ENCODE data around the gene JPH3.
"Not testable (repeated sequence)": the region's sequence is repeated elsewhere in the genome, so short reads cannot be mapped to it uniquely, and the experiment has no call there.

Gene JPH3

DNA sequence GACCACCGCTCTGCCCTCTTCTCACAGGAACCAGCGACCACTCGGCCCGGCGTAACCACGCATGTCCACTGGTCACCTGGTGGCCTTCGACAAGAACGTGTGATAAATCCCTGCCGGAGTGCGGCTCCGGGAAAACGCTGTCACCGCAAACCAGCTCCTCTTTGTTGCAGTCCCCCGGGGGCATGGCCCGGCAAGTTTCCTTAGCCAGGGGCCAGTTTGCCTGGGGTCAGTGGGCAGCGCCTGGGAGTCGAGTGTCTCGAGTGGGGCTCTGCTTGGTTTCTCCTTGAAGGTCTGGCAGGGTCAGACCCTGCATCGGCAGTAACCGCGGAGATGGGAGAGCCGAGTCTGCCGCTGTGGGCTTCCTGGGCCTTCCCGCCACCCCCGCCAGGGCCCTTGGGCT is 52.5 kb downstream of the JPH3 start:
- no peak for DNase-seq (ENCODE audit: low spot score)

DNA sequence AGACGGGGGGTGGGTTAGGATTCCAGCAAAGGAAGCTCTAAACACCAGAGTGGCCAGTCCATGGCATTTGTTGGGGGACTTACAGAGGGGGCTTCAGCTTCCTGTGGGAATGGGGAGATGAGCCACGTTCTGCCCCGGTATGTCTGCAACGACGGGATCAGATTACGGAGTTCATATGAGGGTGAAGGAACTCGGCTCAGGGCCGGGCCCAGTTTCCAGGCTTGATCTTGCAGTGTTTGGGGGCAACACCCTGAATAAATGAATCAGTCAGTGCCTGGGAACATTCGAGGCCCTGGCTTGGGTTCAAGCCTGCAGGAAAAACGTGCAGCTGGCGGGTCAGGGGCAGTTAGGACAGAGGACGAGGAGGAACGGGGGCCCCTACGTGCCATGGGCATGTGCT is 54.0 kb downstream of the JPH3 start:
- no peak for DNase-seq (ENCODE audit: low spot score)

DNA sequence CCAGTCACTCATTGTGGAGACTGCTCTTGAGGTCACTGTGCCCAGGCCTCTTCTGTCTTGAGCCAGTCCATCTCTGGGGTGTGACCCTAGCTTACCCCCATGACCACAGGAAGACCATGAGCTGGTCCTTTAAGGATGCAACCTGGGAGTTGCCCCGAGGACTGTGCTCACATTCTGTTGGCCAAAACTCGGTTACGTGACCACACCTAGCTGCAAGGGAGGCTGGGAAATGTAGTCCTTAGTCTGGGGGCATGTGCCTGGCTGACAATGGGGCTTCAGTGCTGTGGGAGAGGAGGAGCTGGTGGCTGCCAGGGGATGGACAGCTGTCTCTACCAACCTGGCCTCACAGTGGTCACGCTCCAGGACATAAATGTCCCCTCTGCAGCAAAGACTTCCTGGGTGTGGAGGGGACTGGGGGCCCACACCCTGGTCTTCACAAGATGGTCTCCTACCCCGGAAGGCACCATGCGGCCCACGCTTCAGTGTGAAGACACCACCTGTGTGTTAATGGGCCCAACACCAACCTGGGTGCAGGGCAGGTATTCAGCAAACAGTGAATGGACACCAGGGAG is 55.4 kb downstream of the JPH3 start:
- no peak for DNase-seq (ENCODE audit: low spot score)

DNA sequence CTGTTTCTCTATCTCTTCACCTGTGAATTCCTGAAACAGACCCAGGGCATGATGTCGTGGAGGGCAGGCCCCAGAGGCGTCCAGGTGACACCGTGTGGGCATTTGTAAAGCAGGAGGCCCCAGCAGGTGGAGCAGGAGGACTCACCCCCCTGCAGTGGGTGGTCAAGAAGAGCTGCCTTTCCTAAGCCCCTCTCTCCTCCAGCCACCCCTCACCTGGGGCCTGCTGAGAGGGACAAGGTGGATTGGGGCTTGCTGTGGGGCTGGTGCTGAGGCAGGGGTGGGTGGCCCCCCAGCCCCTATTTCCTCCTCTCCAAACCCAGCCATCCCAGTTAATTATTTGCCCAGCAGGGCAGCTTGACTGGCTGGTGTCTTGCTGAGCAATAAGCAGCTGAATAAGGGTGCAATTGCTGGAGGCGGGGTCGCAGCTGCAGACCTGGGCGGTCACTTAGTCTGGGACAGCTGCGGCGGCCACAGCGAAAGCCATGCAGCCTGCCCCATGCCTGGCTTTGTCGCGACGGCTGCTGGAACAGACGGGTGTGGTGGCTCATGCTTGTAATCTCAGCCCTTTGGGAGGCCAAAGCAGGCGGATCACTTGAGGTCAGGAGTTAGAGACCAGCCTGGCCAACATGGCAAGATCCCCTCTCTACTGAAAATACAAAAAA is 56.4 kb downstream of the JPH3 start:
- no peak for DNase-seq (ENCODE audit: low spot score)

DNA sequence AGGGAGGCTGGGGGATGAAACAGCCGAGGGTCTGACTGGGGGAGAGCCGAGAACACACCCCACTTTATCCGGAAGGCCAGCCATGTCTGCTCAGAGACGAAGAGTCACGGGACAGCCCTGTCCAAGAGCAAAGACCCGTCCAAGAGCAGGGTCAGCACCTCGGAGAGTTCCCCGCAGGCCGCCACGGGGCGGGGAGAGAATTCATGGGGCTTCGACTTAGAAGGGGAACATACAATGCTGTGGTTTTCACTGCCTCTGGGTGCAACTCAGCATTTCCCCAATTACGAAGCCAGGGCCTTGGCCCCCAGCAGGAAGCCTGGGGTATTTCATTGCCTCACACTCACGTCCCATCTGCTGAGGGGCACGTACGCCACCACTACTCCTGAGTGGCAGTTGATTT is 59.3 kb downstream of the JPH3 start:
- DNase-seq (ENCODE audit: low spot score): peak; percentile 84

DNA sequence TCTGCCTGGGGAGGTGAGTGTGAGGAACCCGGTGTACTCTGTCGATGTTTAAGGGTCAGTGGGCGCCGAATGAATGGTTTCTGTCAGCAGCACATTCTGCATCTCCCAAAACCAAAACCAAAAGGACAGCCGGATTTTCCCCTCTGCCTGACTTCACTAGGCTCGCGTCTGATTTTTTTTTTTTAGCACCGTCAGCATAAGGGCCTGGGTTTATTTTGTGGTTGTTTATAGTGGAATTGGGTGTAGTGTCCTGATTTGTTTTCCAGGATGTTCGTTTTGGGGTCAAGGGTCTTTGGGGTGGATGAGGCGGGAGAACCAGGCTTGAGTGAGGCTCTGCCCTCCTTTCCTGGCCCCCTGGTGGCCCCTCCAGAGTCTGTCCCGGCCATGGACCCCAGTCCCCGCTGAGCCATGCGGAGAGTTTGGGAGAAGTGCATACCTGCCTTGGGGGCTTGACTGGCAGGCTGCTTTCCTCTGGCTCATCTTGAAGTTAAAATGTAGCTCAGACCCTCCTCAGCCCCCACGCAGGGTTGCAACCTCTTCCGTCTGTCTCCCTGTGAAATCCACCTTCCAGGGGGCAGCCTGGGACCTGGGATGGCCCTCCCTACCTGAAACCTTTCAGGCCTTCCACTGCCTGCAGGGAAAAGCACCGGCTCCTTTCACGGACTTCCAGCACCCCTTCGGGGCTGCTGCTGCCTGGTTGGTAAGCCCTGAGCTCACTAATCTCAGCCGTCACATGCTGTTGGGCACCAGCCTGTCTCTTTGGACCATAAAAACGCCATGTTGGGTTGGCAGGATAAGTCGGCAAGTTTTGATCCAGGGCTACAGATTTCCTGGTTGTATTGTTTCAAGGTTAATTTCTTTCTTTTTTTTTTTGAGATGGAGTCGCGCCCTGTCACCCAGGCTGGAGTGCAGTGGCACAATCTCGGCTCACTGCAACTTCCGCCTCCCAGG is 60.2 kb downstream of the JPH3 start:
- no peak for DNase-seq (ENCODE audit: low spot score)

DNA sequence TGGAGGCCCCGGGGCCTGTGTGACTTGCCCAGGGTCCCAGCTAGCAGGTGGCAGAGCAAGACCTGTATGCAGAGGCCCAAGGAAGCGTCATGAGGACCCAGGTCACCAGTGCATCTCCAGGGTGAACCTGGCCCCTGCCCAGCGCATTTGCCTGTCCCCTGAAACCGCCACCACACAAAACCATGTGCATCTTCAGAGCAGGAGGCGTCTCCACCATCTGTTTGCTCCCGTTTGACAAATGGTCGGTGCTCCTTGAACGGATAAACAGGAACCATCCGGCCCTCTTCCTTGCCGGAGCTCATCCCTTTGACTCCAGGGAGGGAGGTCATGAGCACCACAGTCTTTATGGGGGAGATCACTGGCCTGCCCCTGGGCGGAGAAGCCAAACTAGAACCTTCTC is 62.5 kb downstream of the JPH3 start:
- no peak for DNase-seq (ENCODE audit: low spot score)

DNA sequence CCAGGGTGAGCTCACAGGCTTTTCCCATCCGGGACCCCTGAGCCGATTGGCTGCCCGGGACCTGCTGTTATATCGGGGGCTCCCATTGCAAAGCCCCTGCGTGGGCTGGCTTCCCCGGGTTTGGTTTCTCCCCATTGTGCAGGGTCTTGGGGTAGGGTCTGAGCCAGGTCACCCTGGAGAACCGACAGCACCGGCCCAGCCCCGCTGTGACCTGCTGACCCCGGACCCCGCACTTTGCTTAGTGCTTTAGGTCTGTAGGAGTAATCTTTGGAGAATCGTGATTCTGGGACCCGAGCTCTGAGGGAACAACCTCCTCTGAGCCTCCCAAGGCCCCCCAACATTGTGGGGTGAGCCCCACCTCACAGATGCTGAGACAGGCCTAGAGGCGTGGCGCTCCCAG is 62.9 kb downstream of the JPH3 start:
- DNase-seq (ENCODE audit: low spot score): no peak

DNA sequence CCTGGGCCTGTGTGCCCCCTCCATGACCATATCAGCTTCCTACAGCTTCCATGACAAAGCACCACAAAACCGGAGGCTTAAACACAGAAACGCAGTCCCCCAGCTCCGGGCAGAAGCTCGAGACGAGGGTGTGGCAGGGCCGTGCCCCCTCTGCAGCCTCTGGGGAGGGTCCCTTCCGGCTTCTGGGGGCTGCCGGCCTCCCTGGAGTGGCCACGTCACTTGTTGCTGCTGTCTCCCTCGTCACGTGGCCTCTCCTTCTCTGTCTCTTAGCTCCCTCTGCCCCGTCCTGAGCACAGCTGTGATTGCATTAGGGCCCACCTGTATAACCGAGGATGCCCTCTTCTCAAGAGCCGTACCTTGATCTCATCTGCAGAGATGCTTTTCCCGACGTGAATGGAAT is 64.6 kb downstream of the JPH3 start:
- no peak for DNase-seq (ENCODE audit: low spot score)

DNA sequence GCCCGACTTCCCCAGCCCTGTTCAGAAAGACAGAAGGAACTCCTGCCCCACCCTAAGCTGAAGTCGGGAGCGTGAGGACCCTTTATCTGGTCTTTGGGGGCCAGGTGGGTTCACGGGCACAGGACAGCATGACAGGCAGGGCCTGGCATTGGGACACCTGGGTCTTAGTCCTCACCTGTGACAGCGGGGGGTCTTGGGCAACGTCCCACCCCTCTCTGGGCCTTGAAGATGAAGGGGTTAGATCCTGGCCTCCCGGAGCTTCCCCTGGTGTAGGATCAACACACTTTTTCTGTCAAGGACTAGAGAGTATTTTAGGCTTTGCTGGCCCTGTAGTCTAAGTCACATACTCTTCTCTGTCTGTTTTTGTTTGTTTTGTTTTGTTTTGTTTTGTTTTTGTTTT is 65.1 kb downstream of the JPH3 start:
- no peak for DNase-seq (ENCODE audit: low spot score)

DNA sequence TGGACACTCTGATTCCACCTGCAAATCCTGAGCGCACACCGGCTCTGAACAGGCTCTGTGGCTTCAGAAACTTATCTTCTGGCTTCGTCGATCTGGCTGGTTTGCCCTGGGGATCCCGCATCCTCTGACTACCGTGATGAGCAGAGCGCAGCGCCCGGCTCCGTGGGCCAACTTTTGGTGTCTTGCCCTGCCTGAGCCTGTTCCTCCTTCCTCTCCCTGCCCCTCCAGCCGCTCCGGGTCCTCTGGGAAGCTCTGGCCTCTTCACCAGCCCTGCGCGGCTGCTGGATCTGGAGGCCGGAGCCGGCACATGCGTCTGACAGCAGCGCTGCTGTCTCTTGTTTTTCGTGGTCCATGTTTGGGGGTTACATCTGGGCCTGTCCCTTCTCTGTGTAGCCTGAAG is 65.6 kb downstream of the JPH3 start:
- no peak for DNase-seq (ENCODE audit: low spot score)

DNA sequence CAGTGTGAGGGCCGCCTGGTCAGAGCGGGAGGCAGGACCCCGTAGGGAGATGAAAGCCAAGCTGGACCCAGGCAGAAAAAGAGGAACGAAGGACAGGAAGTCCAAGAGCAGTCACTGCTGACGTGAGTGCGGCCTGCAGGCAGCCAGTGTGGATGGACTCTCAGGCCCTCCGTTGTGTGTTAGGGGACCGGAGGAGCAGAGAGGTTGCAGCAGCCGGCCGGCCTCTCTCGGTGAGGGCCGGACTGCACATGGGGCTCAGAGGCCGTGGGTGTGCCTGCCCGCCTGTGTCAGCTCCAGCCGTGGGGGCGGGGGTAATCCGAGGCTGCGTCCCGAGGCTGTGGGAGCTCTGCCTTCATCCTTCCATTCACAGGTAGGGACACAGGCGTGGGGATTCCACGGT is 67.4 kb downstream of the JPH3 start:
- DNase-seq (ENCODE audit: low spot score): no peak

DNA sequence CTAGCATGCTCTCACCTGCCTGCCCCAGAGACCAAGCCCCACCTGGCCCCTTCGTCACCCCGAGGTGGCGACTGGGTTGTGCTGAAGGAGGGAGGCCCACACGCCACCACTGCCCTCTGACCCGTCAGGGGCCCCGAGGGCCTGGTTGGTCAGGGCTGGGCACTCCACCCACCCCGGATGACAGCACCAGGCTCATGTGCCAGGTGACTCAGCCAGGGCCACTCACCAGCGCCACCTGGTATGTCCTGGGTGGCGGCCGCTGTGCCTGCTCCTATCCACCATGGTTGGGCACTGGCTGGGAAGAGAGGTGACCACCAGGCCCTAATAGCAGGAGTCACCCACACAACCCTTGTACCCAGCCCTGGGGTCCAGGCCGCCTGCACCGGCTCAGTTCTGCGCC is 68.9 kb downstream of the JPH3 start:
- DNase-seq (ENCODE audit: low spot score): no peak

DNA sequence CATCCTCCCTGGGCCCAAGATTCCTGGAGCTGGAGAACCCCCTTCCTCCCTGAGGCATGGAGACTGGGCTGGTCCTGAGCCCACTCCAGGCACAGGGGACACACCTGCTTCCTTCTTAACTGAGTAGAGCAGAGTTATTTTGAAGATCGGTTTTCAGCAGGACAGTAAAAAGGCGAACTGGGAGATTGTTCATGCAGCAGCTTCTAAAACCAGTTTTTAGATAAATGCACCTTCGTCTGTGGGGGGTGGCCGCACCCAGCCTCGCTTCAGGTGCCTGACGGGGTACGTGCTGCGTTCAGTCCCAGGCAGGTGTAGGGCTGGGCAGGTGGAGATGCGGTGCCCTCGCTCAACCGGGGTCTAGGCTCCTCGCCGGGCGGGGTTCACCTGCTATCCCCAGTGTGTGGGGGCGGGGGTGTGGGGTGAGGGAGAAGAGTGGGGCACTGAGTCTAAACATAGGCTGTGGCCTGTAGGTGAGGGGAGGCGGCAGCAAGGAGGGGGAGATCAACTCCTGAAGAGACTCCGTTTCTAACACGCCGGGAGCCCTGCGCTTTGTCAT is 69.5 kb downstream of the JPH3 start:
- no peak for DNase-seq (ENCODE audit: low spot score)

DNA sequence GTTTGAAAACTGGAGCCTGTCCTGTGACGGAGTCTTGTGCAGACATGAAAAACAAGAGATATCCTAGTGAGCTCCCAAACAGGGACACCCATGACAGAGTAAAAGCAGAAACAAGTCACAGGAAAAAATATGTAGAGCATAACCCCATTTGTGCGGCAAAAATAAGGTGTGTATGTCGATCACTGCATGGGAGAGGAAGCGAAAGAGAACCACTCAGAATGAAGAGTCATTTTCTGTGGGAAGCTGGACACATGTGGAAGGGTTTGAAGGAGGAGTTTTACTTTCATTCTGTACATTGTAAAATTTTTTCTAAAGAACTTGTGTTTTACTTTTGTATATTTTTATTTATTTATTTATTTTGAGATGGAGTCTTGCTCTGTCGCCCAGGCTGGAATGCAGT is 72.1 kb downstream of the JPH3 start:
- no peak for DNase-seq (ENCODE audit: low spot score)

DNA sequence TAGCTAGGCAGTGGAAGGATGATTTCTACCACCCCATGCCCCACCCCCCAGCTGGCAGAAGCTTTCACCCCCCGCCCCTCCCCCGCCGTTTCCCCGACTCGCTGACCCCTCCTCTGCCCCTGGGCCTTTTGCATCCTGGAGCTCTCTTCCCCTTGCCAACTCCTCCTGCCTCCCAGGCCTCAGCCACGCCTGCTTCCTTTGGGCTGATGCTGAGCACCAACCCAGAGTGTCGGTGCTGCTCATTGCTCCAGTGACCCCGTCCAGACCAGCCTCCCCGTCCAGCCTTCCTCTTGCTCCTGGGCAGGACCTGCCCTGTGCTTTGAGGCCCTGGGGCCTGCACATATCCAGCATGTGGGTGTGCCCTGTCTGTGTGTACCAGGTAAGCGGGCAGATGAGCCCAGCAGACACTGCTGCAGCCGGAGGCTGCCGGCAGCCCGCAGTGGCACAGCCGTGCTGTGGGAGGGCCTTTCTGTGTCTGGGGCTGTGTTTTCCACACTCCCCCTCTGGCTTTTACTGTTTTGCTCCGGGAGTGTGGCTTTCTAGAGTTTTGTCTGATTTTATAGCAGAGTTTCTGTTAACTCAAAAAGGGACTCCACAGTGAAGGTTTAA is 72.9 kb downstream of the JPH3 start:
- DNase-seq (ENCODE audit: low spot score): no peak

DNA sequence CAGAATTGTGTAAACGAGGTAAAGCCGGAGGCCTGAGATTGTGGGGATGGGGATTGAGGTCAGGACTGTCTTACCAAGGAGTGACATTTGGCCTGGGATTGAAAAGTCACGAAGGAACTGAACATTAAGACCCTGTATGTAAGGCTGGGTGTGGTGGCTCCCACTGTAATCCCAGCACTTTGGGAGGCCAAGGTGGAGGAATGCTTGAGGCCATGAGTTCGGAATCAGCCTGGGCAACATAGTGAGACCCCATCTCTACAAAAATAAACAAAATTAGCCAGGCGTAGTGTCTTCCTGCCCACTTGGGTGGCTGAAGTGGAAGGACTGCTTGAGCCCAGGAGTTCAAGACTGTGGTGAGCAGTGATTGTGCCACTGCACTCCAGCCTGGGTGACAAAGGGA is 75.5 kb downstream of the JPH3 start:
- no peak for DNase-seq (ENCODE audit: low spot score)

DNA sequence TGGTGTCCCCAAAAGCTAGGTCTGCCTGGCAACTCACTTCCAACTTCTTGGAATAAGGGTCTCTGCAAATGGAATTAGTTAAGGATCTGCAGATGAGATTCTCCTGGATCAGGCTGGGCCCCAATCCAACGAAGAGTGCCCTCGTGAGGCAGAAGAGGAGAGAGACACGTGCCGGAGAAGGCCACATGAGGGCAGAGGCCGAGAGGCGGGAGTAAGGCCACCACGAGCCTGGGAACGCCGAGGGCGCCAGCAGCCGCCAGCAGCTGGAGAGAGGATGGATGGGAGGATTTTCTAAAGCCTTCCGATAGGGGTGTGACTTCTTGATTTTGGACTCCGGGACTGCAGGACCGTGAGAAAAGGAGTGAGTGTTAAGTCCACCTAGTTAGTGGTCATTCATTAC is 76.3 kb downstream of the JPH3 start:
- DNase-seq (ENCODE audit: low spot score): no peak

DNA sequence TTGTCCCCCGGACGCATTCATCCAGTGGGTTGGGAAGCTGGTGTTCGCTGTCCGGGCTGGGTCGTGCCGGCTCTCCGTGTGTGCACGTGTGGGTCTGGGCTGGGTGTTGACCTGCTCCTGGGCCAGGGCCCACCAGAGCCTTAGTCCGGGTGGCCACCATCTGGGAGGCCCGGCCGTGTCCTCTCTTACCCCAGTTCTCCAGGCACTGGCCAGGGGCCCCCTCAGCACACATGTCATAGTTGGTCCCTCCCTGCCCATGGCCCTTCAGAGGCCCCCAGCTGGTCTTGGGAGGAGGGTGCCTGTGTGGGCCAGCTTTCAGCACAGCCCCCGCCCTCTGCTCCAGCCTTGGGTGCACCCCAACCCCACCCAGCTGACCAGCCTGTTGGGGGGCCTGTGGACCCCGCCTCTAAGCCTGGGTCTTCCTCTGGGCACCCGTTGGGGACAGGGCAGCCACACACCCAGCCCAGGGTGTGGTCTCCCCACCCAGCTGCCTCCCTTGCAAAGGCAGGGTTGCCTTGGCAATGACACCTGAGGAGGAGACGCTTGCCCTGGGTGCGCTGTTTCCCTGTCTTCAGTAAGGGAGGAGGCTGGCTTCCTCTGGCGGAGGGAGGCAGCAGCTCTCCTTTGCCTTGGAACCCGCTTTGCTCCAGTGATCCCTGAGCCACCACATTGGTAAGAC is 77.4 kb downstream of the JPH3 start:
- DNase-seq (ENCODE audit: low spot score): no peak

DNA sequence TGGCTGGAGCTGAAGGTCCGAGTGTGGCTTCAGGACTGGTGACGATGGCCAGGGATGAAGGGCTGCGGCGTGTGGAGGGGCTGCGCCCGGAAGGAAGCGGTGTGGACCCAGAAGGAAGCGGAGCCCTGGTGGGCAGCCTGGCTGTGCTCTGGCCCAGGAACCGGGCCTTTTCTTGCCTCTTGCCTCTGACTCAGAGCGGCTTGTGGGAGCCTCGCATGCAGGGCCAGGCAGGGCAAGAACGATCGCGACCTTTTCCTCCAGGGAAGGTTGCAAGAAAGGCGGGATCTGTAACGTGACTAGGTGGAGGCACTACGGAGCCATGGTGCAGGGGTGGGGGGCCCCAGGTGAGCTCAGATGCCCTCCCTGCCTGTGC is 78.0 kb downstream of the JPH3 start:
- DNase-seq (ENCODE audit: low spot score): no peak

DNA sequence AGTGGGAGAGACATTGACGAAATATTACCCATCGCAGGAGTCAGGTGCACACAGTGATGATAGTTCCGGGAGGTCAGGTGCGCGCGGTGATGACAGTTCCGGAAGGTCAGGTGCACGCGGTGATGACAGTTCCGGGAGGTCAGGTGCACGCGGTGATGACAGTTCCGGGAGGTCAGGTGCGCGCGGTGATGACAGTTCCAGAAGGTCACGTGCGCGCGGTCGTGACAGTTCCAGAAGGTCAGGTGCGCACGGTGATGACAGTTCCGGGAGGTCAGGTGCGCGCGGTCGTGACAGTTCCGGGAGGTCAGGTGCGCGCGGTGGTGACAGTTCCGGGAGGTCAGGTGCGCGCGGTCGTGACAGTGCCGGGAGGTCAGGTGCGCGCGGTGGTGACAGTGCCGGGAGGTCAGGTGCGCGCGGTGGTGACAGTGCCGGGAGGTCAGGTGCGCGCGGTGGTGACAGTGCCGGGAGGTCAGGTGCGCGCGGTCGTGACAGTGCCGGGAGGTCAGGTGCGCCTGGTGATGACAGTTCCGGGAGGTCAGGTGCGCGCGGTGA is 78.8 kb downstream of the JPH3 start:
- DNase-seq (ENCODE audit: low spot score): not testable (repeated sequence)
